Suprapubic skin (tissue), 4 donors: ENCODE data around the gene CLRN2. TPM values are rescaled to one million over a fixed set of nuclear protein-coding genes. Genes with fewer than 3 reads are reported as not detected.

Experiments
- DNase-seq, 2 donors: peaks; one replicate each; pipeline ENCODE4 v3.0.0-alpha.2; 2019; ENCODE audit warnings: low spot score in 2 of 2
- H3K27ac ChIP-seq: fragments of 200-600 bp; sonication (generic); one replicate; pipeline ENCODE4 v1.5.1; 2019
- H3K27me3 ChIP-seq: fragments of 200-600 bp; sonication (generic); one replicate; pipeline ENCODE4 v1.5.1; 2019
- H3K36me3 ChIP-seq: fragments of 200-600 bp; sonication (generic); one replicate; pipeline ENCODE4 v1.5.1; 2019
- H3K4me1 ChIP-seq: fragments of 200-600 bp; sonication (generic); one replicate; pipeline ENCODE4 v1.5.1; 2019
- H3K4me3 ChIP-seq: fragments of 200-600 bp; sonication (generic); one replicate; pipeline ENCODE4 v1.5.1; 2019; ENCODE audit warnings: mild to moderate bottlenecking
- H3K9me3 ChIP-seq: fragments of 200-600 bp; sonication (generic); one replicate; pipeline ENCODE4 v1.5.1; 2019
- CTCF ChIP-seq, 2 donors: fragments of 200-600 bp in 1 of 2; fragments of 450-650 bp in 1 of 2; sonication (generic) in 1 of 2; IDR thresholded peaks; one replicate each; pipeline ENCODE4 v1.5.1; 2016 to 2019; ENCODE audit warnings: antibody characterized with exemption in 2 of 2, mild to moderate bottlenecking in 1 of 2, moderate library complexity in 1 of 2
- EP300 ChIP-seq: sonication (generic); formaldehyde crosslinking; IDR thresholded peaks from one replicate; pipeline ENCODE4 v1.6.1; 2017; ENCODE audit warnings: antibody characterized with exemption
- POLR2A ChIP-seq, 2 donors: fragments of 450-650 bp; IDR thresholded peaks; one replicate each; pipeline ENCODE4 v1.6.1; 2017; ENCODE audit warnings: antibody characterized with exemption in 2 of 2, mild to moderate bottlenecking in 2 of 2, moderate library complexity in 2 of 2
- POLR2AphosphoS5 ChIP-seq, 3 donors: sonication (generic); formaldehyde crosslinking; IDR thresholded peaks; one replicate each; pipeline ENCODE4 v1.6.1; 2017; ENCODE audit warnings: antibody characterized with exemption in 3 of 3
- WGBS: methylation state at CpG from one replicate; pipeline ENCODE4 v1.1.5; 2018; 5-methylcytosine and 5-hydroxymethylcytosine counted together
- total RNA-seq, 4 donors: library from RNA; depleted of rRNA; stranded (reverse); fragments of >200 nt; gene quantifications; one replicate each; pipeline ENCODE4 v1.1.0, GENCODE V29; 2016

The CLRN2 gene
- total RNA-seq, 4 donors from 2014 or later: not detected

DNA sequence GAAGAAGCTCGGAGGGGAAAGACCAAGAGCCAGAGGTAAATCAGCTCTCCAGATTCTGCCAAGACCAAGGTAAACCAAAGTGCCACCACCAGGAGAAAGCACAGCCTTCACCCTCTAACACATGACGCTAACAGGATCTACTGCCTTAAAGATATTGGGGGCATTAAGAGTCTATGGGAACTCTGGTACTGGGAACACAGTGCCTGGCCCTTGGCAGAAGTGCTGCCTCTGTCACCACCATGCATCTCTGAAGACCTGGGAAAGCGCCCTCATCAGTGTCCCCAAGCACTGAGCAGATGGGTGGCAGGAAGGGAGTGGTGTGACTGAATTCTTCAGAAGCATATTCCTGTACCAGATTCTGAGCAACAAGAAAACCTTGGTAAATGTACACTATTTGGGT lies 4.4 kb upstream of the CLRN2 start:
- 91% methylated on average over 3 of the region's 3 CpGs for WGBS
- Histone ChIP-seq H3K4me3 (peak overlapping the region; percentile 61), H3K9me3 (no peaks in the 10 kb centered on the region), H3K36me3 (peaks cover 8% of the 10 kb centered on the region), H3K4me1 (peaks cover 18% of the 10 kb centered on the region), H3K27ac (no peak overlapping the region), H3K27me3 (no peaks in the 10 kb centered on the region)
- TF ChIP-seq CTCF (IDR thresholded peaks at IDR 0.05) (no peak), EP300 (no peak), POLR2A (IDR thresholded peaks at IDR 0.05) (no peak), POLR2AphosphoS5 (IDR thresholded peaks at IDR 0.05) (no peak)
- no peak for DNase-seq

DNA sequence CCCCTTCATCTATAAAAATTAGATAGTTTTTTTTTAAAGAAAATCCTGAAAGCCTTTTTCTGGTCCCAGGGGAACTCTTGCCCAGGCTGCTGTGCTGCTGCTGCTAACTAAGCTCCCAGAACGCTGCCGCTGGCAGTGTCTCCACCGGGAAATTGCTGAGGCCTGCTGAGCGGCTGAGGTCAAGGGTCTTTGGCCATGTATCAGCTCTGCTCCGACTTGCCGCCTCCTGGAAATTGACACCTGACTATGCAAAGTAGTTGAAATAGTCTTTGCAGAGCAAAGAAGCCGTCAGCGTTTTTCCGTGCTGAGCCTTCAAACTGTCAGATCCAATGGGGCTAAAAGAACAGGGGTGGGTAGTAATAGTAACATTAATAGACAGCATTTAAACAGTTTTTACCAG lies 3.9 kb upstream of the CLRN2 start:
- Histone ChIP-seq H3K4me1 (peaks cover 18% of the 10 kb centered on the region), H3K27me3 (no peaks in the 10 kb centered on the region), H3K4me3 (peak overlapping the region; percentile 61), H3K27ac (no peak overlapping the region), H3K9me3 (no peaks in the 10 kb centered on the region), H3K36me3 (peaks cover 5% of the 10 kb centered on the region)
- WGBS: 9% methylated on average over 9 of the region's 9 CpGs
- DNase-seq: no peak
- no peak for TF ChIP-seq POLR2AphosphoS5 (IDR thresholded peaks at IDR 0.05)
- TF ChIP-seq CTCF (IDR thresholded peaks at IDR 0.05): no peak
- TF ChIP-seq POLR2A (IDR thresholded peaks at IDR 0.05): no peak
- no peak for TF ChIP-seq EP300

GRCh38 chr4:17511509-17511949 lies 3.4 kb upstream of the CLRN2 start:
- peaks cover 3% of the 10 kb centered on the region for H3K36me3 ChIP-seq
- peak overlapping the region; percentile 61 for H3K4me3 ChIP-seq
- no peaks in the 10 kb centered on the region for H3K9me3 ChIP-seq
- TF ChIP-seq POLR2AphosphoS5 (IDR thresholded peaks at IDR 0.05) (no peak), CTCF (IDR thresholded peaks at IDR 0.05) (no peak), POLR2A (IDR thresholded peaks at IDR 0.05) (no peak), EP300 (no peak)
- under 1% methylated on average over 25 of the region's 32 CpGs for WGBS
- DNase-seq: peak; percentile 75 to 83
- H3K4me1 ChIP-seq: peaks cover 18% of the 10 kb centered on the region
- no peaks in the 10 kb centered on the region for H3K27me3 ChIP-seq
- peak overlapping the region; percentile 24 for H3K27ac ChIP-seq

GRCh38 chr4:17511950-17512795 lies 2.8 kb upstream of the CLRN2 start, which contains the start of gene QDPR:
TSS of gene QDPR (minus strand) at chr4:17512090. CDS start at chr4:17512054, 36 bp downstream.
- no peaks in the 10 kb centered on the region for H3K27me3 ChIP-seq
- no peak for TF ChIP-seq EP300
- TF ChIP-seq POLR2A (IDR thresholded peaks at IDR 0.05): no peak
- TF ChIP-seq CTCF (IDR thresholded peaks at IDR 0.05): peak; percentile 14 to 42

DNA sequence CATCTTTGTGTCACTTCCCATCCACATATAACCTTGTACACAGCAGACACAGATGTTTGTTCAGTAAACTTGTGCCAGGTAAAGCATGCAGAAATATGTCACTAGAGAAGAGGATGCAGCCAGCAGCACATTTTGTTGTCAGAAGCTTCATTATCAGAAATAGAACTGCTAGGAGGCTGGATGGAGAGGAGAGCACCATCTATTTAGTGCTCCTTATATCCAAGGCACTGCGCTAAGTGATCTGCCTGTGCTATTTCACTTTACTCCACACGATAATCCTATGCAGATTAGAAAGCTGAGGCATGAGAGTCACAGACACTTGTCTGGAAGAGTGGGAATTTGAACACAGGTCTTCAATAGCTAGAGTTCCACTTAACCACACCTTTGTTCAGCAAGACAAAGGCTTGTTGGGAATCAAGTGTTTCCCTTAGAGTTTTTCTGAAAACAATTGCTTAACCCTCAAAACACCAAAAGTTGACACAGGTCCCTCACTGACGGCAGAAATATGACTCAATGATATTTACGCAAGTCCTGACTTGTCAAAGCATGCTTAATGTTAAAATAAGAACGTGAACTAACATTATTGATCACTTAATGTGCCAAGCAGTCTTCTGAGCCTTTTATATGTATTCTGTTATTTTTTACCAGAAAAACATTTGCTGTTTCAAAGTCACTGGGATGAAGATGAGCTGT lies 1.8 kb upstream of the CLRN2 start:
- no peaks in the 10 kb centered on the region for H3K9me3 ChIP-seq
- TF ChIP-seq POLR2AphosphoS5 (IDR thresholded peaks at IDR 0.05) (no peak), EP300 (no peak), POLR2A (IDR thresholded peaks at IDR 0.05) (no peak), CTCF (IDR thresholded peaks at IDR 0.05) (no peak)
- H3K4me3 ChIP-seq: no peak overlapping the region
- peaks cover 1% of the 10 kb centered on the region for H3K36me3 ChIP-seq
- no peak overlapping the region for H3K27ac ChIP-seq
- H3K27me3 ChIP-seq: peaks cover 6% of the 10 kb centered on the region
- 67% methylated on average over 5 of the region's 5 CpGs for WGBS
- peaks cover 18% of the 10 kb centered on the region for H3K4me1 ChIP-seq
- DNase-seq: no peak

More at GRCh38 chr4:17511950-17512795, 2.8 kb upstream of the CLRN2 start, which contains the start of gene QDPR:
- WGBS: 7% methylated on average over 21 of the region's 65 CpGs
- peak; percentile 84 for DNase-seq
- Histone ChIP-seq H3K27ac (peak within 1 kb of the TSS; percentile 24), H3K36me3 (peaks cover 3% of the 10 kb centered on the region), H3K9me3 (no peaks in the 10 kb centered on the region), H3K4me3 (peak within 1 kb of the TSS; percentile 61), H3K4me1 (peaks cover 18% of the 10 kb centered on the region)
